K562 (cell line): ENCODE results near the gene TRPM2. TPM values are rescaled to one million over a fixed set of nuclear protein-coding genes. Genes with fewer than 3 reads are reported as not detected.

Source experiments
- ADNP ChIP-seq: fragments of 200-800 bp; sonication (Bioruptor generic); IDR thresholded peaks from 2 replicates; pipeline ENCODE4 v1.6.1; 2016; ENCODE audit warnings: missing genetic modification characterization, missing compliant biosample characterization
- CBFA2T2 ChIP-seq: fragments of 450-650 bp; conservative IDR thresholded peaks from 2 replicates; pipeline ENCODE4 v1.6.1; 2017; ENCODE audit warnings: mild to moderate bottlenecking
- CHD4 ChIP-seq: fragments of 200-600 bp; sonication (generic); IDR thresholded peaks from 3 replicates; pipeline ENCODE4 v1.6.1; 2012; ENCODE audit warnings: low read depth, mild to moderate bottlenecking, mixed read lengths, low read length, inconsistent platforms; ENCODE audit not compliant: insufficient read depth, insufficient replicate concordance, poor library complexity, severe bottlenecking
- GABPA ChIP-seq: fragments of 200-800 bp; sonication (Bioruptor generic); conservative IDR thresholded peaks from 2 replicates; pipeline ENCODE4 v1.6.1; 2016; ENCODE audit warnings: low read depth, missing genetic modification characterization, missing compliant biosample characterization
- HDAC8 ChIP-seq: fragments of 450-650 bp; IDR thresholded peaks from 2 replicates; pipeline ENCODE4 v1.6.1; 2016; ENCODE audit warnings: mild to moderate bottlenecking, missing genetic modification characterization, moderate library complexity, missing compliant biosample characterization
- HMG20A ChIP-seq: fragments of 450-650 bp; formaldehyde crosslinking; conservative IDR thresholded peaks from 2 replicates; pipeline ENCODE4 v1.4.0; 2020; ENCODE audit warnings: mild to moderate bottlenecking, mixed read lengths
- IRF2 ChIP-seq: sonication (generic); formaldehyde crosslinking; IDR thresholded peaks from 2 replicates; pipeline ENCODE4 v1.8.1; 2022; ENCODE audit warnings: mild to moderate bottlenecking, missing genetic modification reagents
- LEF1 ChIP-seq: fragments of 450-650 bp; IDR thresholded peaks from 2 replicates; pipeline ENCODE4 v1.6.1; 2016; ENCODE audit warnings: mild to moderate bottlenecking
- MAFK ChIP-seq: IDR thresholded peaks from 2 replicates; pipeline ENCODE4 v1.6.1; 2011; ENCODE audit warnings: low read length, improper control_type of control experiment
- MBD2 ChIP-seq: sonication (generic); IDR thresholded peaks from 2 replicates; pipeline ENCODE4 v1.6.1; 2016; ENCODE audit warnings: low read depth, borderline replicate concordance
- OTX1 ChIP-seq: fragments of 450-650 bp; formaldehyde crosslinking; IDR thresholded peaks from 2 replicates; pipeline ENCODE4 v1.4.0; 2022; ENCODE audit warnings: mild to moderate bottlenecking
- RB1 ChIP-seq: fragments of 450-650 bp; IDR thresholded peaks from 2 replicates; pipeline ENCODE4 v1.6.1; 2017; ENCODE audit warnings: low read depth, mild to moderate bottlenecking
- RUNX1 ChIP-seq: sonication (generic); IDR thresholded peaks from 2 replicates; pipeline ENCODE4 v1.6.1; 2016; ENCODE audit warnings: antibody characterized with exemption, low read depth
- SMARCA5 ChIP-seq: fragments of 450-650 bp; IDR thresholded peaks from 2 replicates; pipeline ENCODE4 v1.6.1; 2016
- SPI1 ChIP-seq: IDR thresholded peaks from 2 replicates; pipeline ENCODE4 v1.6.1; 2011; ENCODE audit warnings: low read depth, low read length, control low read depth, borderline replicate concordance
- ZNF134 ChIP-seq: fragments of 250-450 bp; sonication (Bioruptor Pico); conservative IDR thresholded peaks from 2 replicates; pipeline ENCODE4 v1.4.0; 2020
- ZNF232 ChIP-seq: sonication (generic); formaldehyde crosslinking; IDR thresholded peaks from 2 replicates; pipeline ENCODE4 v1.8.0; 2022; ENCODE audit warnings: mild to moderate bottlenecking, missing genetic modification reagents
- ZNF408 ChIP-seq: fragments of 250-450 bp; sonication (Bioruptor Pico); IDR thresholded peaks from 2 replicates; pipeline ENCODE4 v1.4.0; 2020; ENCODE audit warnings: low read depth, mild to moderate bottlenecking, moderate library complexity
- ZNF436 ChIP-seq: fragments of 250-450, 450-650 bp; sonication (Bioruptor Pico); formaldehyde crosslinking; IDR thresholded peaks from 2 replicates; pipeline ENCODE4 v1.7.0; 2020; ENCODE audit warnings: mild to moderate bottlenecking
- ZNF584 ChIP-seq: fragments of 200-800 bp; sonication (Bioruptor generic); IDR thresholded peaks from 2 replicates; pipeline ENCODE4 v1.6.1; 2016; ENCODE audit warnings: low read depth, mild to moderate bottlenecking, missing genetic modification characterization, missing compliant biosample characterization
- polyA plus RNA-seq, 8 experiments: library from polyadenylated mRNA; depleted of rRNA in 4 of 8; stranded (reverse) in 5 of 8; unstranded in 3 of 8; fragments of >200 nt; fragmentation: Nextera tagmentation in 2 of 8; fragmentation: Illumina TruSeq in 1 of 8; extraction: Ambion mirVana in 2 of 8; extraction: Trizol in 1 of 8; gene quantifications; 2 replicates each; pipeline versions ENCODE4 v1.2.1 to v1.2.3, GENCODE V29; 2011 to 2014; ENCODE audit warnings: inconsistent platforms in 1 of 8, missing spikeins in 1 of 8
- total RNA-seq, 7 experiments: library from RNA; depleted of rRNA in 6 of 7; stranded (reverse); fragments of >200 nt in 6 of 7; fragmentation: Illumina TruSeq in 2 of 7; extraction: Trizol in 2 of 7; gene quantifications; 2 replicates each; pipeline versions ENCODE4 v1.2.1 to v1.2.3, GENCODE V29; 2011 to 2021; ENCODE audit warnings: low replicate concordance in 1 of 7
- TF ChIP-seq, protein P1 (sequence below): sonication (generic); IDR thresholded peaks from 2 replicates; pipeline ENCODE4 v1.6.1; 2016
- TF ChIP-seq, protein P2 (sequence below): fragments of 450-650 bp; IDR thresholded peaks from 2 replicates; pipeline ENCODE4 v1.6.1; 2017; ENCODE audit warnings: mild to moderate bottlenecking, moderate library complexity
- TF ChIP-seq, protein P3 (sequence below): IDR thresholded peaks from 2 replicates; pipeline ENCODE4 v1.6.1; 2014; ENCODE audit warnings: antibody characterized with exemption
- TF ChIP-seq, protein P4 (sequence below): fragments of 450-650 bp; IDR thresholded peaks from 2 replicates; pipeline ENCODE4 v1.6.1; 2014; ENCODE audit warnings: low read depth, mild to moderate bottlenecking, moderate library complexity, borderline replicate concordance
- TF ChIP-seq, protein P5 (sequence below): fragments of 250-450 bp; sonication (Bioruptor Pico); IDR thresholded peaks from 2 replicates; pipeline ENCODE4 v1.8.0; 2022; ENCODE audit warnings: moderate library complexity, mild to moderate bottlenecking, inconsistent platforms

TRPM2 gene
- total and polyA plus RNA-seq, 9 of the 15 experiments (the other 6 are each of a cell fraction or from before 2014, with no cell fraction given) = 0.33 to 2.1 (median 0.98) TPM; not detected in 2

DNA sequence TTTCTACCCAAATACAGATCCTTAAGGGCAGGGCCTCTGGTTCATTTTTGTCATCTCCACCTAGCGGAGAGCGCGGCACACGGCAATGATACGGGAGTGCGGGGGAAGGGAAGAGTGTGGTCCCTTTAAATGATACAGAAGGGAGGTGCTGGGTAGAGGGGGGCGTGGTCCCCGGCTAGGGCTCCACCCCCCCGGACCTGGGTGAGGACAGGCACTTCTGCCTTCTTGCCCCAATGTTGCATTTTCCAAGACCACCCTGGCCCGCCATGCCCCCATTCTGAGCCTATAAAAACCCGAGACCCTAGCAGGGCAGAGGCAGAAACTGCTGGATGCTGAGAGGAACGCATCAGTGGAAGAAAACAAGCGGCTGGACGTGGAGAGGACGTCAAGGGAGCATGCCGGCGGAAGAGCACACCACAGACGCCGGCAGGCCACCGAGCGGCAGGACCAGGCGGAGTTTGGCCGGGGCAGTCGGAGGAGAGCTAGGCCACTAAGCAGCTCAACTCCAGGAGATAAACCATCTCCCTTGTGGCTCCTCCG, 131.9 kb downstream of the TRPM2 start (continued):
- TF ChIP-seq MBD2 (no peak), CBFA2T2 (no peak), LEF1 (no peak), SMARCA5 (no peak), ZNF134 (CRISPR knock-in tag) (no peak), OTX1 (CRISPR knock-in tag) (no peak), CHD4 (no peak), RB1 (no peak), ZNF584 (CRISPR knock-in tag) (no peak), HDAC8 (tag) (no peak), IRF2 (CRISPR knock-in tag) (no peak), ZNF232 (CRISPR knock-in tag) (no peak), MAFK (no peak), GABPA (peak; percentile 27; the same call in 1 of the 2 replicates), SPI1 (no peak), HMG20A (CRISPR knock-in tag) (no peak), ZNF436 (CRISPR knock-in tag) (no peak), ZNF408 (CRISPR knock-in tag) (no peak), ADNP (no peak), RUNX1 (no peak)
- TF ChIP-seq, protein P1, sequence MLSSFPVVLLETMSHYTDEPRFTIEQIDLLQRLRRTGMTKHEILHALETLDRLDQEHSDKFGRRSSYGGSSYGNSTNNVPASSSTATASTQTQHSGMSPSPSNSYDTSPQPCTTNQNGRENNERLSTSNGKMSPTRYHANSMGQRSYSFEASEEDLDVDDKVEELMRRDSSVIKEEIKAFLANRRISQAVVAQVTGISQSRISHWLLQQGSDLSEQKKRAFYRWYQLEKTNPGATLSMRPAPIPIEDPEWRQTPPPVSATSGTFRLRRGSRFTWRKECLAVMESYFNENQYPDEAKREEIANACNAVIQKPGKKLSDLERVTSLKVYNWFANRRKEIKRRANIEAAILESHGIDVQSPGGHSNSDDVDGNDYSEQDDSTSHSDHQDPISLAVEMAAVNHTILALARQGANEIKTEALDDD = no peak
- TF ChIP-seq, protein P2, sequence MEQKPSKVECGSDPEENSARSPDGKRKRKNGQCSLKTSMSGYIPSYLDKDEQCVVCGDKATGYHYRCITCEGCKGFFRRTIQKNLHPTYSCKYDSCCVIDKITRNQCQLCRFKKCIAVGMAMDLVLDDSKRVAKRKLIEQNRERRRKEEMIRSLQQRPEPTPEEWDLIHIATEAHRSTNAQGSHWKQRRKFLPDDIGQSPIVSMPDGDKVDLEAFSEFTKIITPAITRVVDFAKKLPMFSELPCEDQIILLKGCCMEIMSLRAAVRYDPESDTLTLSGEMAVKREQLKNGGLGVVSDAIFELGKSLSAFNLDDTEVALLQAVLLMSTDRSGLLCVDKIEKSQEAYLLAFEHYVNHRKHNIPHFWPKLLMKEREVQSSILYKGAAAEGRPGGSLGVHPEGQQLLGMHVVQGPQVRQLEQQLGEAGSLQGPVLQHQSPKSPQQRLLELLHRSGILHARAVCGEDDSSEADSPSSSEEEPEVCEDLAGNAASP = no peak
- TF ChIP-seq, protein P3, sequence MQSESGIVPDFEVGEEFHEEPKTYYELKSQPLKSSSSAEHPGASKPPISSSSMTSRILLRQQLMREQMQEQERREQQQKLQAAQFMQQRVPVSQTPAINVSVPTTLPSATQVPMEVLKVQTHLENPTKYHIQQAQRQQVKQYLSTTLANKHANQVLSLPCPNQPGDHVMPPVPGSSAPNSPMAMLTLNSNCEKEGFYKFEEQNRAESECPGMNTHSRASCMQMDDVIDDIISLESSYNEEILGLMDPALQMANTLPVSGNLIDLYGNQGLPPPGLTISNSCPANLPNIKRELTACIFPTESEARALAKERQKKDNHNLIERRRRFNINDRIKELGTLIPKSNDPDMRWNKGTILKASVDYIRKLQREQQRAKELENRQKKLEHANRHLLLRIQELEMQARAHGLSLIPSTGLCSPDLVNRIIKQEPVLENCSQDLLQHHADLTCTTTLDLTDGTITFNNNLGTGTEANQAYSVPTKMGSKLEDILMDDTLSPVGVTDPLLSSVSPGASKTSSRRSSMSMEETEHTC = no peak
- TF ChIP-seq, protein P4, sequence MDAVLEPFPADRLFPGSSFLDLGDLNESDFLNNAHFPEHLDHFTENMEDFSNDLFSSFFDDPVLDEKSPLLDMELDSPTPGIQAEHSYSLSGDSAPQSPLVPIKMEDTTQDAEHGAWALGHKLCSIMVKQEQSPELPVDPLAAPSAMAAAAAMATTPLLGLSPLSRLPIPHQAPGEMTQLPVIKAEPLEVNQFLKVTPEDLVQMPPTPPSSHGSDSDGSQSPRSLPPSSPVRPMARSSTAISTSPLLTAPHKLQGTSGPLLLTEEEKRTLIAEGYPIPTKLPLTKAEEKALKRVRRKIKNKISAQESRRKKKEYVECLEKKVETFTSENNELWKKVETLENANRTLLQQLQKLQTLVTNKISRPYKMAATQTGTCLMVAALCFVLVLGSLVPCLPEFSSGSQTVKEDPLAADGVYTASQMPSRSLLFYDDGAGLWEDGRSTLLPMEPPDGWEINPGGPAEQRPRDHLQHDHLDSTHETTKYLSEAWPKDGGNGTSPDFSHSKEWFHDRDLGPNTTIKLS = no peak
- TF ChIP-seq, protein P5, sequence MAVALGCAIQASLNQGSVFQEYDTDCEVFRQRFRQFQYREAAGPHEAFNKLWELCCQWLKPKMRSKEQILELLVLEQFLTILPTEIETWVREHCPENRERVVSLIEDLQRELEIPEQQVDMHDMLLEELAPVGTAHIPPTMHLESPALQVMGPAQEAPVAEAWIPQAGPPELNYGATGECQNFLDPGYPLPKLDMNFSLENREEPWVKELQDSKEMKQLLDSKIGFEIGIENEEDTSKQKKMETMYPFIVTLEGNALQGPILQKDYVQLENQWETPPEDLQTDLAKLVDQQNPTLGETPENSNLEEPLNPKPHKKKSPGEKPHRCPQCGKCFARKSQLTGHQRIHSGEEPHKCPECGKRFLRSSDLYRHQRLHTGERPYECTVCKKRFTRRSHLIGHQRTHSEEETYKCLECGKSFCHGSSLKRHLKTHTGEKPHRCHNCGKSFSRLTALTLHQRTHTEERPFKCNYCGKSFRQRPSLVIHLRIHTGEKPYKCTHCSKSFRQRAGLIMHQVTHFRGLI (CRISPR knock-in tag) = no peak
